Upper lobe of right lung (tissue), 1 donor: ENCODE results near the gene AHNAK. TPM values are rescaled to one million over a fixed set of nuclear protein-coding genes. Genes with fewer than 3 reads are reported as not detected.

Experiments used
- ATAC-seq: fragments of 200-7000 bp; cut with Tn5 transposase; one replicate; pipeline ENCODE4 v1.9.1; 2020; ENCODE audit warnings: mild to moderate bottlenecking, moderate library complexity
- DNase-seq: peaks from one replicate; pipeline ENCODE4 v3.0.0-alpha.2; 2020
- H3K27ac ChIP-seq: fragments of 200-600 bp; one replicate; pipeline ENCODE4 v1.8.0; 2022
- H3K27me3 ChIP-seq: fragments of 200-600 bp; one replicate; pipeline ENCODE4 v1.8.0; 2022; ENCODE audit warnings: mild to moderate bottlenecking
- H3K36me3 ChIP-seq: fragments of 200-600 bp; one replicate; pipeline ENCODE4 v1.8.0; 2022
- H3K4me1 ChIP-seq: fragments of 200-600 bp; one replicate; pipeline ENCODE4 v1.8.0; 2022
- H3K4me3 ChIP-seq: fragments of 200-600 bp; one replicate; pipeline ENCODE4 v1.8.0; 2022; ENCODE audit warnings: mild to moderate bottlenecking
- H3K9me3 ChIP-seq: fragments of 200-600 bp; one replicate; pipeline ENCODE4 v1.8.0; 2022
- intact Hi-C: fragments of 100-400 bp; cut with DNase I; formaldehyde crosslinking; loops from one replicate; pipeline ENCODE4 v1.11.0; 2022
- long read RNA-seq: library from polyadenylated mRNA; unstranded; transcript quantifications from one replicate; pipeline ENCODE4 v2.0.0, GENCODE V29; 2021
- total RNA-seq: library from RNA; stranded (reverse); fragmentation: NEBNext Ultra II Directional; extraction: Animal tissue kit (Norgen Biotek cat#: 25700); gene quantifications from one replicate; pipeline ENCODE4 v1.2.1, GENCODE V29; 2021
- TF ChIP-seq, protein P1 (sequence below): fragments of 200-600 bp; IDR thresholded peaks from one replicate; pipeline ENCODE4 v1.8.0; 2022; ENCODE audit warnings: antibody characterized with exemption
- donor health status: DM: no; HTN: yes; CAD: no; lungs with severe emphysema.

AHNAK gene, protein sequence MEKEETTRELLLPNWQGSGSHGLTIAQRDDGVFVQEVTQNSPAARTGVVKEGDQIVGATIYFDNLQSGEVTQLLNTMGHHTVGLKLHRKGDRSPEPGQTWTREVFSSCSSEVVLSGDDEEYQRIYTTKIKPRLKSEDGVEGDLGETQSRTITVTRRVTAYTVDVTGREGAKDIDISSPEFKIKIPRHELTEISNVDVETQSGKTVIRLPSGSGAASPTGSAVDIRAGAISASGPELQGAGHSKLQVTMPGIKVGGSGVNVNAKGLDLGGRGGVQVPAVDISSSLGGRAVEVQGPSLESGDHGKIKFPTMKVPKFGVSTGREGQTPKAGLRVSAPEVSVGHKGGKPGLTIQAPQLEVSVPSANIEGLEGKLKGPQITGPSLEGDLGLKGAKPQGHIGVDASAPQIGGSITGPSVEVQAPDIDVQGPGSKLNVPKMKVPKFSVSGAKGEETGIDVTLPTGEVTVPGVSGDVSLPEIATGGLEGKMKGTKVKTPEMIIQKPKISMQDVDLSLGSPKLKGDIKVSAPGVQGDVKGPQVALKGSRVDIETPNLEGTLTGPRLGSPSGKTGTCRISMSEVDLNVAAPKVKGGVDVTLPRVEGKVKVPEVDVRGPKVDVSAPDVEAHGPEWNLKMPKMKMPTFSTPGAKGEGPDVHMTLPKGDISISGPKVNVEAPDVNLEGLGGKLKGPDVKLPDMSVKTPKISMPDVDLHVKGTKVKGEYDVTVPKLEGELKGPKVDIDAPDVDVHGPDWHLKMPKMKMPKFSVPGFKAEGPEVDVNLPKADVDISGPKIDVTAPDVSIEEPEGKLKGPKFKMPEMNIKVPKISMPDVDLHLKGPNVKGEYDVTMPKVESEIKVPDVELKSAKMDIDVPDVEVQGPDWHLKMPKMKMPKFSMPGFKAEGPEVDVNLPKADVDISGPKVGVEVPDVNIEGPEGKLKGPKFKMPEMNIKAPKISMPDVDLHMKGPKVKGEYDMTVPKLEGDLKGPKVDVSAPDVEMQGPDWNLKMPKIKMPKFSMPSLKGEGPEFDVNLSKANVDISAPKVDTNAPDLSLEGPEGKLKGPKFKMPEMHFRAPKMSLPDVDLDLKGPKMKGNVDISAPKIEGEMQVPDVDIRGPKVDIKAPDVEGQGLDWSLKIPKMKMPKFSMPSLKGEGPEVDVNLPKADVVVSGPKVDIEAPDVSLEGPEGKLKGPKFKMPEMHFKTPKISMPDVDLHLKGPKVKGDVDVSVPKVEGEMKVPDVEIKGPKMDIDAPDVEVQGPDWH (N-terminal part only)
- total RNA-seq = 819 TPM
- long read RNA-seq, full-length matches to known transcripts = 335 of 478 reads
- long read RNA-seq, partial matches to known transcripts = 5 of 478 reads
- long read RNA-seq, other reads (novel, unspliced or antisense) = 138 of 478 reads

DNA sequence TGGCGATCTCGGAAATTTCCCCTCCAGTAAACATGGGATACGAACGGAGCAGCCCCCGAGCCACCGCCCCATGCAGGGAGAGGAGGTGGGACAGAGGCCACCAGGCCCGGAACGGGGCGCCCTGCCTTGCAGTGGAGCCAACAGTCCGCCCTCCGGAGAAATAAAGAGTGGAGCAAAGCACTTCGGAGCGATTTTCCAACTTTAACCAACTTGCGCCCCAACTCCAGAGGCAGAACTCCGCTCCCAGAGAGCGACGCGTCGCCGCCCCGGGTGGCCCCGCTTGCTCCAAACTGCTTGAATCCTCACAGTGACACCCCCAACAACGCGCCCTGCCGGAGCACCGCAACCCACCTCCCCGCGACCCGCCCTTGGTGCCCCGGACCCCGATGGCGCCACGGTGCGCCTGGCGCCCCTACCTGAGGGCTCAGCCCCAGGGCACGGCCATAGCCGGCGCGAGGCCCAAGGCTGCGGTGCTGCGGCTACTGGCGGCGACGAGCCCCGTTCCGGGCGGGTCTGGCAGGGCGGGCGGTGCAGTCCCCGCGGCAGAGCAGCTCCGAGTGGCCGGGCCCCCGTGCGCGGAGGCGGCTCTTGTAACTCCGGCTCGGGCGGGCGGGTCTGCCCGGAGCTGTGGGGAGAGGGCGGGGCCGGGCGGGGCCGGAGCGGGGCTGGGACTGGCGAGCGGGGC is at the start of gene AHNAK:
Gene AHNAK, minus strand, starts transcription at position 563 of the 685 bp plus-strand sequence. CDS start 10,708 bp downstream, outside the sequence.
- DNase-seq (peak; percentile 93), ATAC-seq (peak; percentile 73)
- peaks cover 69% of the 10 kb centered on the region for H3K4me1 ChIP-seq
- no peaks in the 10 kb centered on the region for H3K9me3 ChIP-seq
- H3K36me3 ChIP-seq = no peaks in the 10 kb centered on the region
- H3K27me3 ChIP-seq = no peaks in the 10 kb centered on the region
- H3K27ac ChIP-seq = peak within 1 kb of the TSS; percentile 99
- intact Hi-C loops = no loop called here
- H3K4me3 ChIP-seq = peak within 1 kb of the TSS; percentile 85
- TF ChIP-seq, protein P1, sequence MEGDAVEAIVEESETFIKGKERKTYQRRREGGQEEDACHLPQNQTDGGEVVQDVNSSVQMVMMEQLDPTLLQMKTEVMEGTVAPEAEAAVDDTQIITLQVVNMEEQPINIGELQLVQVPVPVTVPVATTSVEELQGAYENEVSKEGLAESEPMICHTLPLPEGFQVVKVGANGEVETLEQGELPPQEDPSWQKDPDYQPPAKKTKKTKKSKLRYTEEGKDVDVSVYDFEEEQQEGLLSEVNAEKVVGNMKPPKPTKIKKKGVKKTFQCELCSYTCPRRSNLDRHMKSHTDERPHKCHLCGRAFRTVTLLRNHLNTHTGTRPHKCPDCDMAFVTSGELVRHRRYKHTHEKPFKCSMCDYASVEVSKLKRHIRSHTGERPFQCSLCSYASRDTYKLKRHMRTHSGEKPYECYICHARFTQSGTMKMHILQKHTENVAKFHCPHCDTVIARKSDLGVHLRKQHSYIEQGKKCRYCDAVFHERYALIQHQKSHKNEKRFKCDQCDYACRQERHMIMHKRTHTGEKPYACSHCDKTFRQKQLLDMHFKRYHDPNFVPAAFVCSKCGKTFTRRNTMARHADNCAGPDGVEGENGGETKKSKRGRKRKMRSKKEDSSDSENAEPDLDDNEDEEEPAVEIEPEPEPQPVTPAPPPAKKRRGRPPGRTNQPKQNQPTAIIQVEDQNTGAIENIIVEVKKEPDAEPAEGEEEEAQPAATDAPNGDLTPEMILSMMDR = no peak

DNA sequence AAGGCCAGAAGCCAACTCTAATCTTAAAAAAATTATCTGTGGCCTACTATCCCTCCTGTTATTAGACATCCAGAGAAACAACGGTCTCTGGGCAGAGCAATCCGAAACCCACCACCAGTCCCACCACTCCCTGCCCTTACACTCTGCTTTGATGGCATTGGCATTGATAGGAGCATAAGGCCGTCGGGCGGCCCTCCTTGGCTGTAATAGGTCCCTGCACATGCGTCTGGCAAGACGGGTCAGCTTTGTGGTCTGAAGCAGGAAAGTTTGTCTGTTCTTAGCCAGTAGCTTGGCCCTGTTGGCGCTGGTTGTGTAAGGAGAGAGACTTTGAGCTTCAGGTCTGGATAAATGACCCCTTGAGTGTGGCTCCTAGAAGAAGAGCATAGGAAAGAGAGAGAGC is 48.5 kb upstream of the AHNAK start:
- Histone ChIP-seq H3K4me1 (peaks cover 36% of the 10 kb centered on the region), H3K27me3 (no peaks in the 10 kb centered on the region), H3K27ac (no peak overlapping the region), H3K4me3 (no peak overlapping the region), H3K36me3 (peaks cover 53% of the 10 kb centered on the region), H3K9me3 (no peaks in the 10 kb centered on the region)
- intact Hi-C loops = no loop called here
- ATAC-seq (no peak), DNase-seq (no peak)
- TF ChIP-seq, protein P1 = no peak

DNA sequence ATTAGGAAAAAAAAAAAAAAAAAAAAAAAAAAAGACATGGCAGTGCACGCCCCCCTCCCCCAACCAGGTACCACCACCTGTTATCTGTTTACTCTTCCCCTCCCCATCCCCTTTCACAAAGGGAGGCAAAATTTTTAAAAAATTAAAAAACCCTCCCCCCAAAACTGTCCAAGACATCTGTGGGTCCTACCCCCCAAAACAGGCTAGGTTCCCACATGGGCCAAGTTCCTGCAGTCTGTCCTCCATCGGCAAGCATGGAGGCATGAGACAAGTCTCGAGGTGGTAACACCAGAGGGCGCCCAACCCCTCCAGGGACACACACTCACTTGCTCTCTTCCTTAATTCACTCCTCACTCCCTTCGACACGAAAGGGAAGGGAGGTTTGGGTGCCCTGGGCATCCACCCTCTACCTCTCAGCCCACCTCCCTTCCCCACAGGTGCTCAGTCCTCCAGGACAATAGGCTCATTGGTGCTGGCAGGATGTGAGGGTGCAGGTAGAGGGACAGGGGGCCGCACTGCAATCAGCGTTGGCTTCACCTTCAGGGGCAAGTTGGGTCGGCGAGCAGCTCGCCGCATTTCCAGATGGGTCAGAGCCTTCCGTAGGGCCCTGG is 46.9 kb upstream of the AHNAK start:
- H3K36me3 ChIP-seq = peaks cover 57% of the 10 kb centered on the region
- H3K9me3 ChIP-seq = no peaks in the 10 kb centered on the region
- H3K4me3 ChIP-seq = no peak overlapping the region
- intact Hi-C loops = no loop called here
- H3K27me3 ChIP-seq = no peaks in the 10 kb centered on the region
- peak; percentile 90 for DNase-seq
- H3K4me1 ChIP-seq = peaks cover 30% of the 10 kb centered on the region
- TF ChIP-seq, protein P1 = peak; percentile 60
- peak; percentile 60 for ATAC-seq
- H3K27ac ChIP-seq = no peak overlapping the region

DNA sequence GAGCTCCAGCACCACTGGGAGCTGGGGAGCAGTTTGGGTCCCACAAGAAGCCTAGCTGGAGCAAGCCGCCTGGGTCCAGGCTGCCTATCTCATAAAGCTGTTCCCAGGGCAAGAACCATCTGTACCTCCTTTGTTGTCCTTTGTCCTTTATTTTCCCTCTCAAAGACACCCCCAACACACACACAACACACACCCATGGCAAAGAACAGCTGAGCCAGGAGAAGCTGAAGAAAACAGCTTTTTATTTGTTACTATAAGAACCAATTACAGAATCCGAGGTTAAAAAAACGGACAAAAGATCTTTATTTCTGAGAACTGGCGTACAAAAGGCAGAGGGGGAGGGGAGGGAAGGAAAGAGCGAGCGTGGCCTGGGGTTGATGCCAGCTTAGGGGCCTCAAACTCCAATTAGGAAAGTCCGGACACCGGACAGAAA is 46.4 kb upstream of the AHNAK start:
- Histone ChIP-seq H3K36me3 (peaks cover 57% of the 10 kb centered on the region), H3K9me3 (no peaks in the 10 kb centered on the region), H3K27ac (peak overlapping the region; percentile 93), H3K4me3 (no peak overlapping the region), H3K4me1 (peaks cover 29% of the 10 kb centered on the region), H3K27me3 (no peaks in the 10 kb centered on the region)
- no peak for DNase-seq
- ATAC-seq = no peak
- TF ChIP-seq, protein P1 = no peak
- intact Hi-C loops = no loop called here
